Esophagus squamous epithelium (tissue), 5 donors: Measurements from ENCODE around the gene UQCRHL. TPM values are rescaled to one million over a fixed set of nuclear protein-coding genes. Genes with fewer than 3 reads are reported as not detected.
A peak's percentile ranks its signal among the peaks of the same experiment; 100 is the strongest.

Source experiments
- DNase-seq: peaks from one replicate; lab custom pipeline; 2025; lab: John Stamatoyannopoulos, UW
- H3K27ac ChIP-seq, 4 donors: fragments of 200-600 bp; sonication (generic); one replicate each; pipeline ENCODE4 v1.5.1; 2016 to 2019; ENCODE audit warnings: mild to moderate bottlenecking in 1 of 4
- H3K27me3 ChIP-seq, 4 donors: fragments of 200-600 bp; sonication (generic); 1 replicate in 3 of 4; 2 replicates in 1 of 4; pipeline versions ENCODE4 v1.5.1 to v1.6.0; 2017 to 2021; ENCODE audit warnings: antibody characterized with exemption in 1 of 4
- H3K36me3 ChIP-seq, 3 donors: fragments of 200-600 bp; sonication (generic); one replicate each; pipeline ENCODE4 v1.5.1; 2016 to 2019
- H3K4me1 ChIP-seq, 3 donors: fragments of 200-600 bp; sonication (generic); one replicate each; pipeline ENCODE4 v1.5.1; 2017 to 2019
- H3K4me3 ChIP-seq, 4 donors: fragments of 200-600 bp; sonication (generic); 1 replicate in 3 of 4; 2 replicates in 1 of 4; pipeline ENCODE4 v1.5.1; 2016 to 2019; ENCODE audit warnings: mild to moderate bottlenecking in 2 of 4, moderate library complexity in 1 of 4
- H3K9me3 ChIP-seq, 3 donors: fragments of 200-600 bp; sonication (generic); one replicate each; pipeline ENCODE4 v1.5.1; 2016 to 2019
- CTCF ChIP-seq, 6 experiments: fragments of 450-650 bp in 4 of 6; fragments of 200-600 bp in 2 of 6; sonication (generic) in 2 of 6; IDR thresholded peaks; one replicate each; pipeline ENCODE4 v1.5.1; 2016 to 2019; ENCODE audit warnings: antibody characterized with exemption in 6 of 6, mild to moderate bottlenecking in 4 of 6, moderate library complexity in 4 of 6
- POLR2A ChIP-seq, 4 donors: fragments of 450-650 bp; IDR thresholded peaks; one replicate each; pipeline ENCODE4 v1.6.1; 2017; ENCODE audit warnings: antibody characterized with exemption in 4 of 4, mild to moderate bottlenecking in 4 of 4, moderate library complexity in 3 of 4
- WGBS, 2 donors: methylation state at CpG; one replicate each; pipeline ENCODE4 v1.1.5; 2018; 5-methylcytosine and 5-hydroxymethylcytosine counted together
- intact Hi-C: fragments of 100-400 bp; cut with DNase I; formaldehyde crosslinking; loops from one replicate; pipeline ENCODE4 v1.15.0; 2022
- total RNA-seq, 4 donors: library from RNA; depleted of rRNA; stranded (reverse); fragments of >200 nt; gene quantifications; one replicate each; pipeline ENCODE4 v1.1.0, GENCODE V29; 2016
- donor health status: DM: yes; HTN: yes; CAD: no.

UQCRHL gene
- total RNA-seq, 4 donors from 2014 or later, result 0.64 to 1.8 (median 0.78) TPM

GRCh38 chr1:15758343-15758931 lies 49.0 kb downstream of the UQCRHL start, which contains the start of gene FBLIM1:
Gene FBLIM1, plus strand, starts transcription at chr1:15758795. Its CDS starts 6,189 bp downstream, at chr1:15764984.
- Histone ChIP-seq H3K9me3 (no peaks in the 10 kb centered on the region), H3K4me3 (peak within 1 kb of the TSS; percentile 65 to 85 (median 82)), H3K4me1 (peaks cover 36 to 68% (median 40%) of the 10 kb centered on the region in 3 donors), H3K36me3 (no peaks in the 10 kb centered on the region), H3K27ac (peak within 1 kb of the TSS; percentile 86 to 90 (median 88)), H3K27me3 (peaks cover 0 to 37% (median 1%) of the 10 kb centered on the region in 4 donors)
- TF ChIP-seq CTCF (IDR thresholded peaks at IDR 0.05) (no peak), POLR2A (IDR thresholded peaks at IDR 0.05) (no peak)
- no peak for DNase-seq
- WGBS, 2 donors, result 9% methylated on average over 7 of the region's 58 CpGs; no CpG with 5 or more reads in 1 of the 2 donors
- intact Hi-C loops, result no loop called here

- H3K9me3 ChIP-seq, result no peaks in the 10 kb centered on the region
- peak overlapping the region; percentile 86 to 90 (median 88) for H3K27ac ChIP-seq
- WGBS, 2 donors, result 67% methylated on average over 4 of the region's 24 CpGs; no CpG with 5 or more reads in 1 of the 2 donors
- TF ChIP-seq POLR2A (IDR thresholded peaks at IDR 0.05), result no peak
- TF ChIP-seq CTCF (IDR thresholded peaks at IDR 0.05), result no peak
- no peaks in the 10 kb centered on the region for H3K36me3 ChIP-seq
- no peak for DNase-seq
- peak overlapping the region; percentile 65 to 85 (median 82) for H3K4me3 ChIP-seq
- H3K27me3 ChIP-seq, result peaks cover 0 to 37% (median 1%) of the 10 kb centered on the region in 4 donors
- H3K4me1 ChIP-seq, result peaks cover 36 to 68% (median 40%) of the 10 kb centered on the region in 3 donors
- intact Hi-C loops, result no loop called here
These were observed 49.7 kb downstream of the UQCRHL start for GRCh38 chr1:15757575-15758342.

Other genes starting within 250 kb of the UQCRHL start
- 1 to 10 TPM in 1 of 4 donors, under 1 TPM in 3; 0.27 to 1.7 (median 0.59) TPM for gene AGMAT, start 222.6 kb downstream of the UQCRHL start, total RNA-seq
- gene DDI2, start 190.2 kb downstream of the UQCRHL start, total RNA-seq, result 10 to 100 TPM; 20.6 to 62.9 (median 48.3) TPM
- 10 to 100 TPM; 34.6 to 57.9 (median 42.4) TPM for gene PLEKHM2, start 123.3 kb downstream of the UQCRHL start, total RNA-seq
- gene SLC25A34, start 71.4 kb downstream of the UQCRHL start, total RNA-seq, result 1 to 10 TPM in 2 of 4 donors, under 1 TPM in 2; 0.44 to 1.1 (median 0.83) TPM
- not detected for gene TMEM82, start 65.2 kb downstream of the UQCRHL start, total RNA-seq
- 10 to 100 TPM; 28.2 to 46.0 (median 29.4) TPM for gene FBLIM1, start 48.9 kb downstream of the UQCRHL start, total RNA-seq
- gene SPEN, start 40.1 kb upstream of the UQCRHL start, total RNA-seq, result 10 to 100 TPM; 22.4 to 36.0 (median 30.5) TPM
- gene ZBTB17, start 168.5 kb upstream of the UQCRHL start, total RNA-seq, result 10 to 100 TPM; 19.1 to 33.1 (median 26.8) TPM
- gene SRARP, start 196.6 kb upstream of the UQCRHL start, total RNA-seq, result not detected
- 10 to 100 TPM in 1 of 4 donors, 1 to 10 TPM in 3; 1.1 to 11.8 (median 3.7) TPM for gene HSPB7, start 210.4 kb upstream of the UQCRHL start, total RNA-seq
- not detected for gene CLCNKA, start 214.4 kb upstream of the UQCRHL start, total RNA-seq
- not detected for gene CLCNKB, start 236.1 kb upstream of the UQCRHL start, total RNA-seq